Left forelimb (tissue), 1 donor: Measurements from ENCODE around the gene NSMF.

ENCODE experiments used
- DNase-seq: peaks from one replicate; pipeline ENCODE4 v3.0.0-alpha.2; 2018; ENCODE audit warnings: low spot score

NSMF gene

DNA sequence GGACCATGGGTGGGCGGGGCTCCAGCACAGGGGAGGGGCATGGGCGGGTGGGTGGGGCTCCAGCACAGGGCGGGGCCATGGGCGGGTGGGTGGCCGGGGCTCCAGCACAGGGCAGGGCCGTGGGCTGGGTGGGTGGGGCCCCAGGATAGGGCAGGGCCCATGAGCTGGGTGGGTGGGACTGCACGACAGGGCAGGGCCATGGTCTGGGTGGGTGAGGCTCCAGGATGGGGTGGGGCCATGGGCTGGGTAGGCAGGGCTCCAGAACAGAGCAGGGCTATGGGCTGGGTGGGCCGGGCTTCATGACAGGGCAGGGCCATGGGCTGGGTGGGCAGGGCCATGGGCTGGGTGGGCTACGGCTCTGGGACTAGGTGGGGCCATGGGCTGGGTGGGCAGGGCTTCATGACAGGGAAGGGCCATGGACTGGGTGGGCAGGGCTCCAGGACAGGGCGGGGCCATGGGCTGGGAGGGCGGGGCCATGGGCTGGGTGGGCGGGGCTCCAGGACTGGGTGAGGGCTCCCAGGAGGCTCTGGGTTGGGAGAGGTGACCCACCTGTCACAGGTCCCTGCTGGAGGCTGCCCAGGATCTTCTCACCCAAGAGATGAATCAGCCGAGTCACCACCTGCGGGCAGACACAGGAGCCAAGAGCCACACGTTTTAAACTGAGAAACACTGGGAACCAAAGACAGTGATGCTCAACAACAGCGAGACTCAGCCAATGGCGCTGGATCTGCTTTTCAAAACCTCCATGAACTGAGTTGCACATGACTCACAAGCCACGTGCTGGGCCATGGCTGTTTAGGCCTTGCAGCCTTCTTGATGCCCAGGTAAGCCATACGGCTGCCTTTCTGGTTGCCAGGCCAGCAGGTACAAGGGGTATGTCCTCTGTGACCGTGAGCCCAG is 33.6 kb upstream of the NSMF start:
- no peak for DNase-seq

DNA sequence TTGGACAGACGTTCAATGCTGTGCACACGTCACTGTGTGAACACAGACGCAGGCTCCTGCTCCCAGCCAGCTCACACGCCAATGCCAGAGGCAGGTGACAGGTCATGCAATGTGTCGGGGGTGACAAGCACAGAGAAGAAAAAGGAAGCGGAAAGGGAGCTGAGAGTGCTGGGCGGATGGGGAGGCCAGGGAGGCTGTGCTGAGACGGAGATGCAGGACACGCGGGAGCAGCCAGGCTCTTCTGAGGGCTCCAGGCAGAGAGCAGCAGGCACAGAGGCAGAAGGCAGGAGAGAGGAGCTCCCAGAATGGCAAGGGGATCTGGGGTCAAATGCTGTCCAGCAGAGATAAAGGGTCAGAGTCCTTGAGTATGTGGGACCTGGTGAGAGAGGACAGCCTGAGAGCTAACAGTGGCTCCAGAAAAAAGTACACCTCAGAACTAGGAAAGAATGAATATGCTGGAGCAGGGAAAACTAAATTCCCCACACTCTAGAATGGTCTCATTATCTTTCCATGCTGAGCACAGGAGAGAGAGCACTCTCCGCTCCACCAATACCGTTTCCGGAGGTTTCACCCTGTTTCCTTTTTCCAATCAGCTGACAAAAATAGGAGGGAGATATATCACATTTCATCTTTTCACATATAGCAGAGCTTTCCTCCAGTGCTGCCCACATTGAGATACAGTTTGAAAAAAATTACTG is 32.8 kb upstream of the NSMF start:
- DNase-seq, result no peak

DNA sequence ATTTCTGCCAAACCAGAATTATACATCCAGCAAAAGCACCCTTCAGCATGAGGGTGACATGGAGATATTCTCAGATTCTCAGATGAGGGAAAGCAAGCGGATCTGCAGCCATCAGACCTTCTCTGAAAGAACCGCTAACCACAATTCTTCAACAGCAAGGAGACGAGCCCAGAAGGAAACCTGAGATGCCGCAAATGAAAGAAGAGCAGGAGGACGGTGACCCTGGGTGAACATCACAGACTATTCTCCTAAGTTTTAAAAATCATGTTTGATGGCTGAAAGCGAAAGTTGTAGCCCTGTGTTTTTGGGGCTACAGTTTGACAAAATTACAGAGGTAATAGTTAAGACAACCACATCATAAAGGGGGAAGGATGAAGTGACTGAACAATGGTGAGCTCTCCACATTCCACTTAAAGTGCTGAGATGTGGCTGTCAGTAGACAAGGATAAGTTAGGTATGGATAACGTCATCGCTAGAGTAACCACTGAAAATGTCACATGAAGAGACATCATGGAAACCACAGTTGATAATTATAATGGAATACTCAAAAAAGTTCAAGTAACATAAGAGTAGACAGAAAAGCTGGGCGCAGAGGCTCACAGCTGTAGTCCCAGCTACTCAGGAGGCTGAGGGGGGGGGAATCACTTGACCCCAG is 31.5 kb upstream of the NSMF start:
- no peak for DNase-seq

- no peak for DNase-seq
Measured at GRCh38 chr9:137488906-137489305, 29.8 kb upstream of the NSMF start.

DNA sequence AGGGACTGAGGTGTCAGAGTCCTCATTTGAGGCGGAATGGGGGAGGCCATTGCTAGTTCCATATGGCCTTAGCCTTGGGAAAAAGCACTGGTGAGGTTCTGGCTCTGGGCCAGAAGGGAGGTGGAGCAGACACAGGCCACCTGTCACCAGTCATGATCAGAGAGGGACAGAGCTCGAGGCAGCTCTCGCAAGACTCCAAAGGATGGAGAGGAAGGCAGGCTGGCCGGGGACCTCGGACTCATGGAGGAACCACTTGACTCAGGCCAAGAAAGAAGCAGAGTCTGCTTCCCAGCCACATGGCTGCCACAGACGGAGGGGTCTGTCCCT is 29.2 kb upstream of the NSMF start:
- DNase-seq, result no peak

GRCh38 chr9:137487454-137488326 is 28.6 kb upstream of the NSMF start:
- no peak for DNase-seq

DNA sequence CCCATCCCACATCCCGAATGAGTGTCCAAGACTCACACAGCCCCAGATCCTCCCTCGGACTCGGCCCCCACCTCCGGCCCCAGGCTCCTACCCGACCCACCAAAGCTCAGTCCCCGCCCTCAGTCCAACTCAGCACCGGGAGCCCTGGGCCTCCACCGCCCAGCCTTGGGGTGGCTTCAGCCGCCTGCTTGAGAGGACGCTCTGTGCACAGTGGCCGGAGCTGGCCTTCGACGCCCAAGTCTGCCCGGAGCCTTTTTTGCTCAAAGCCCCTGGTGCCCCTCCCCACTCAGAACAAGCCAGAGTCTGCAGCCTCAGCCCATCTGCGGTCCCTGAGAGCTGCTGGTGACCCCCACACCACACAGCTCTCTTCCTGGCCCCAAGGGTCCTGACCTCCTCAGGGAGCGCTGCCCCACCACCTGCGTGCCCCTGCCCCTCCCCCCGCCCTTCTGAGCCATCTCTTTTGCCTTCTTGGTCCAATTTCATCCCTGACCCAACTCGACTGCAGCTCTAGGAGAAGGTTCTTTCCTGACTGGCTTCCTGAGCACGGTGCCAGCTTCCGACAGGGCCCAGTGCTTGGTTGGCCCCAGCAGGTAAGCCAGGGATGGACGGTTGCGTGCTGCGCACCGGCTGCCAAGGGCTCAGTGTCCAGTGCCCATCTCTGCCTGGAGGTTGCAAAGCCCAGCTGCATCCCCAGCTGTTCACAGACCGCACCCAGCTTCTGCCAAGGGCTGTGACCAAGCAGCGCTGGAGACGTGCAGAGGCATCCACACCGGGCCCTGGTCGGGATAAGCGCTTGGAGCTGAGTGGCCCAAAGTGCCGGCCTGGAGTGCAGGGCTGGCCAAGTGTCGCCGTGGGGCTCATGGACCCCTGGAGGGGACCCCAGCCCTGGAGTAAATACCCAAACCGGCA is 27.7 kb upstream of the NSMF start:
- no peak for DNase-seq

DNA sequence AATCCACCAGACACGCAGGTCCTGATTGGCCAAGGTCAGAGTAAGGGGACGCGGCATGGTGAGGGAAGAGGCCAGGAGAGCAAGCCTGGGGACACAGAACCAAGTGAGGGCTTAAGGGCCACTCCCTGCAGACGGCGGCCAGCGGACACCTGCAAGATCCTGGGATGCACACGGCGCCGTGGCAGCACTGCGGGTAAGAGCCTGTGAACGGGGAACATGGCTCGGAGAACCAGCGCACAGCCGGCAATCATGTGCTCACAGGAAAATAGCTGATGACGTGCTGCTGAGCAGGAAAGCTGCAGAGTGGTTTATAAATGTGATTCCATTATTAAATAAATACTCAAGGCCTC is 27.0 kb upstream of the NSMF start:
- no peak for DNase-seq

DNA sequence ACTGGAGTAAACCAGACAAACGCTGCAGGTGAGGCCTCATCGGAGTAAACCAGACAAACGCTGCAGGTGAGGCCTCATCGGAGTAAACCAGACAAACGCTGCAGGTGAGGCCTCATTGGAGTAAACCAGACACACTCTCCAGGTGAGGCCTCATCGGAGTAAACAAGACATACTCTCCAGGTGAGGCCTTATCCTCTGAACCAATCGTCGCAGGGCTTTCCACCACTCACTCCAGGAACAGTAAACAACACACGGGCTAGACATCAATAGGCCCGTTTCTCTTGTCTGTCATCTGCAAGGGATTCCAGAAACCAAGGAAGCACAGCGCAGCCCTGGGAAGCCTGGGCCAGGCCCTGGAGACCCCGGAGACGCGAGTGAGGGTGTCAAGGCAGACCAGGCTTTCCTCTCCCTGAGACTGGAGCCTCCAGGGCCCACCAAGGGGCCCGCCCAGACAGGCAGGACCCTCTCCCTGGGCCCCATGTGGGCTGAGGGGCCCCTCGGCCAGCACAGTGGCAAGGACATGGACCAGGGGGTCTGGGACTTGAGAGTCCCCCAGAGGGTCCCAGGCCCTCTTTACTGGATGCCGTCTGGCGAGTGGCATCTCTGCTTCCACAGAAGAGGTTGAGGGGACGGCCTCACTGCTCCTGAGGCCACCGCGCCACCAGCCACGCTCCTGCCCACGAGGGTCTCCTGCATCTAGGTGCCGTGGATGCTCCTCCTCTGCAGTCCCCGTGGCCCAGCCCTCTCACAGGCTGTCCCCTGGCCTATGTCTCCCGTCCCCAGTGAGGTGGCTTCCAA is 26.4 kb upstream of the NSMF start:
- no peak for DNase-seq

DNA sequence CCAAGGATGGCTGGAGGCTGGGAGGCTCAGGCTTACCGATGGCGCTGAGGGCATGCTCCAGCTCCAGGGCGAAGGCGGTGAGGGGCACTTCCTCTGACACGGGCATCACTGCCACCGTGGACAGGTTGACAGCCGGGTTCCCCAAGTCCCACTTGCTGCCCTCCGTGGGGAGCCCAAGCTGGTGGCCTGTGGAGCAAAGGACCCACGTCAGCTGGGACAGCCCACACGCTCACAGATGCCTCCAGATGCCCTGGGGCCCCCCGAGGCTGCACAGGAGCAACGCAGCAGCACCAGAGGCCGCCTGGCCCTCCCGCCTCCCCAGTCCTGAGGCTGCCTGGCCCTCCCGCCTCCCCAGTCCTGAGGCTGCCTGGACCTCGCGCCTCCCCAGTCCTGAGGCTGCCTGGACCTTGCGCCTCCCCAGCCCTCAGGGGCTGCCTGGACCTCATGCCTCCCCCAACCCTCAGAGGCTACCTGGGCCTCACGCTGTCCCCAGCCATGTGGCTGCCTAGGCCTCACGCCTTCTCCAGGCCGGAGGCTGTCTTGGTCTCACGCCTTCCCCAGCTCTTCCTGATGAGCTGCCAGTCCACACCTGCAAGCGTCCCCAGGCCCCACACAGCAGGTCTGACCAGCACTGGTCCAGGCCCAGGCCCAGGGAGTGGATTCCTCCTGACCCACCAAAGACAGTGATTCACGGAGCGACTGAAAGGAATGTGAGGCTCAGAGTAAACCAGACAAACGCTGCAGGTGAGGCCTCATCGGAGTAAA is 25.6 kb upstream of the NSMF start:
- DNase-seq, result no peak

- DNase-seq, result no peak
Measured at GRCh38 chr9:137482094-137482781, 23.1 kb upstream of the NSMF start.

DNA sequence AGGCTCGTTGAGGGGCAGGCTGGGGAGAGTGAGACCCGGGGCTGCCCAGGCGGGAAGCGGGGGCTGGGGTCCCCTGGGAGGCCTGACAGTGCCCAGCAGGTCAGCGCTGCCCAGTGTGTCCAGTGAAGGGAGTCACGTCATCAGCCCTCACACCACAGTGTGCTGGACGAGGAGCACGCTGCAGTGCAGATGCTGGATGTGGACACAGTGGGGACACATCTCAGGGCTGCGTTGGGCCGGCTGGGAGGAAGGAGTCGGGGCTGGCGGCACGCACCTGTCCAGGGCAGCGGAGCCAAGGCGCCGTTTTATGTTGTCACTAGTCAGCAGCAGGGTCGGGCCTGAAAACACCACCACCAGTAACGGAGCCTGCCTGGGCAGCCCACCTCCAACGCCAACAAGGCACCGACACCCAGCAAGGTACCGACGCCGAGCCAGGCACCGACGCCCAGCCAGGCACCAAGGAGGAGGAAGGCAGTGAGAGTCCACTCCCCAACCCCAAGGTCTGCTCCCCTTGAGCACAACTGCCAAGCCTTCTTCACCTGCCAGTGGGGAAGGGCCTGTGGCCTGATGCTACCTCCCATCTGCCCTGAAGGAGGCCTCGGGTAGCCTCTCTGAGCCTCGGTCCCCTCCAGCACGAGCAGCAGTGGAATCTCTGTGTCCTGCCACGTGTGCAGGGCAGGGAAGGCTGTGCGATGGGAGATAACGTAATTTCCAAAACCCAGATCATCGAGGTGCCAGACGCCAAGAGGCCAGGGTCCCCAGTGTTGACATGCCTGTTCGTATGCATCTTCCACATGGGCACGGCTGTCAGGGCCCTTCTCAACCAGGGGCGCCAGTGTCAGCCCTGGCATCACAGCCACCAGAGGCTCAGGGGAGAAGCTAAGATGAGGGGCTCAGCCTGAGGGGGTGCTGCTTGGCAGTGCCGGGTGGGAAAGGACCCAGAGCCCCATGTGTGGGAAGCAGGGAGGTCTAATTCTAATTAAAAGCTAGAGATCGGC is 21.9 kb upstream of the NSMF start:
- DNase-seq, result no peak

DNA sequence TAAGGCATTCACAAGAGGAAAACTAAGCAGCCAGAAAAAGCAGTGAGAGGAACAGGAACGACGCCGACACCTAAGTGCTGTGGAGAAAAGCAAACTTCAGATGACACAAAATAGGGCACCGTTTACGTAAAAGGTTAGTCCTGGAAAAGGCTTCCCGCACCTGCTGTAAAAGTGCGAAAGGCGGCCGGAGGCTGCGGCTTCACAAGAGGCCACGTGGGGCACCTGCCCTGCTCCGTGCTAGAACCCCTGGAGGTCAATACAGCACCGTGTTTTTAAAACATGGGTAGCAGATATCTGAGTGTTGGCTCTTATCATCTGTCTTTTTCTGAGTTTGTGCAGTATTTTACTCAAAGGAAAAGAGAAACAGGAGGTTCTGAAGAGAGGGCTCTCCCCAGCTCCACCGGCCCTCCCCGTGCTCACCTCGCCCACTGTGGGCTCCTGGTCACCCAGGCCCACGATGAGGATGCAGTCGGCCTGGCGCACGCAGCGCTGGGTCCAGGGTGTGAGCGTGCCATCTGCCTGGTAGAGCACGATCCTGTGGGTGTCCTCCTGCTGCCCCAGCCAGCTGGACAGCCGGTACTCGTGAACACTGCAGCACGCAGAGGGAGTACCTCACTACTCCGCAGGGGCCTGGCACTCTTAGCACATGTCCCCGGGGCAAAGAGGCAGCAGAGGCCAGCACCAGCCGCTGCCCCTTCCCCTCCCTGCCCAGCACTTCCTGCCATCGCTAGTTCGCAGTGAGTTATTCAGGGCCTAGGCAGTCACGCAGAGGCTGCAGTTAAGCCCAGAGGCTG is 21.0 kb upstream of the NSMF start:
- DNase-seq, result no peak

DNA sequence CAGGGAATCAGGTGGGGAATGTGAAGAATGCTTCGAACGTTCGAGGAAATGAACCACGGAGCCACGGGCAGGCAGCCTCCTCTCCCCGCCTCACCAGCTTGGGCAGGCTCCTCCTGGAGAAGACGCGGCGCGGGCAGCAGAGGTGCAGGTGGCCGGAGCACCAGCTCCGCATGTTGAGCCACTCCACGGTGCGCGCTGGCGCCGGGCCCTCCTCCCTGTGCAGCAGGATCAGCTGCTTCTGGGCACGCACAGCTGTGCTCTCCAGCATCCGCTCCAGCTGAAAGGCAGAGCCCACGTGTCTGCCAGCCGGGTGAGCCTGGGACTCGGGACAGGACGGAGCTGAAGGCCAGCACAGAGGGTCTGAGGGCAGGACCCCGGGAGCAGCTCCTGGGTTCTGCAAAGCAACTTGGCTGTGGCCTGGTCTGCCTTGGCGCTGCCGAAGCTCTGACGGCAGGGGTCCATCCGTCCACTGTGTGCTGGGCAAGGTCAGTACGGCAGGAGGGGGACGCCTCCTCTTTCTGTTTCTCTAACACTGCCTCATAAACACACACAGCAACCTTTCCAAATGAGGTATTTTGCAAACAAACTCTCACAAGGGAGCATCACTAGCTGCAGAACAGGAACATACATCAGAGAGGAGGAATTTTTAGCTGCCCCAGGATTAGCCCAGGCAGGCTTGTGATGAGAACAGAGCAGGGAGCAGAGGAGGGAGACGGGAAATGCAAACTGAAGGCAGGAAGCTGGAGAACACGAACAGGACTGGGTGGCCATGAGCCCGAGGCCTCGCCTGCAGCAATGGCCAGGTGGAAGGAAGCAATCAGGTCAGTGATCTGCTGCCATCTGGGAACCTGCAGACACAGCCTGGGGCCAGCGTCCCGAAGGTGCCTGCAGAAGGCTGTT is 20.1 kb upstream of the NSMF start:
- DNase-seq, result no peak

GRCh38 chr9:137478613-137478961 is 19.5 kb upstream of the NSMF start:
- DNase-seq, result no peak
